ENCODE data around the gene EMSY. TPM values are rescaled to one million over a fixed set of nuclear protein-coding genes. Genes with fewer than 3 reads are reported as not detected.

EMSY gene
- total RNA-seq, 1 experiment from 2014 or later = 29.3 TPM

- Histone ChIP-seq H2BK20ac (ENCODE audit: low read depth, low read length, poor library complexity, severe bottlenecking) (no peak overlapping the region), H3K4me1 (ENCODE audit: insufficient read depth, low read length) (no peaks in the 10 kb centered on the region; the same call in 1 of the 2 replicates), H3K9me3 (ENCODE audit: control insufficient read depth, low read depth, low read length) (no peaks in the 10 kb centered on the region), H2AFZ (ENCODE audit: low read length) (no peak overlapping the region), H3K56ac (ENCODE audit: insufficient read length, low read depth, low read length) (no peak overlapping the region), H3K9ac (ENCODE audit: extremely low read depth, insufficient read length, low read length) (no peak overlapping the region), H2BK120ac (ENCODE audit: low read depth, low read length, poor library complexity, severe bottlenecking) (no peak overlapping the region), H3K4me2 (ENCODE audit: insufficient read depth, insufficient read length, low read length) (no peak overlapping the region), H2BK15ac (ENCODE audit: low read depth, low read length) (no peak overlapping the region), H2BK12ac (ENCODE audit: insufficient read length, low read depth, low read length) (no peak overlapping the region), H3K27ac (ENCODE audit: insufficient read length, low read depth, low read length) (no peak overlapping the region), H3K27me3 (ENCODE audit: insufficient read depth, low read length) (no peaks in the 10 kb centered on the region), H2AK5ac (ENCODE audit: insufficient read length, low read length) (no peak overlapping the region), H4K20me1 (ENCODE audit: control insufficient read depth, insufficient read depth, insufficient read length) (no peaks in the 10 kb centered on the region), H3K4ac (ENCODE audit: low read depth, low read length) (no peak overlapping the region), H4K5ac (ENCODE audit: insufficient read length, low read depth, low read length) (no peak overlapping the region), H3K23me2 (ENCODE audit: insufficient read length, low read depth, low read length, poor library complexity, severe bottlenecking) (no peaks in the 10 kb centered on the region), H3K79me1 (ENCODE audit: insufficient read depth, low read depth, low read length, poor library complexity, severe bottlenecking) (no peaks in the 10 kb centered on the region), H2BK5ac (ENCODE audit: insufficient read length, low read length) (no peak overlapping the region), H3K79me2 (ENCODE audit: insufficient read depth, low read length) (no peaks in the 10 kb centered on the region), H4K91ac (ENCODE audit: insufficient read length, low read depth, low read length) (no peak overlapping the region), H3K23ac (ENCODE audit: insufficient read length, low read depth, low read length) (no peak overlapping the region), H3K18ac (ENCODE audit: insufficient read length, low read depth, low read length) (no peak overlapping the region), H3K14ac (ENCODE audit: insufficient read depth, low read length) (no peak overlapping the region), H4K8ac (replicated peaks; ENCODE audit: insufficient read length, low read depth, low read length) (no peak overlapping the region), H3T11ph (ENCODE audit: low read length) (no peak overlapping the region)
- DNase-seq = no peak
- H3K36me3 Mint-ChIP-seq (ENCODE audit: insufficient read depth in 1 of 3, low read depth in 3 of 3) = peaks cover 25 to 26% (median 26%) of the 10 kb centered on the region in 3 experiments
- no peak for TF ChIP-seq CTCF (conservative IDR thresholded peaks at IDR 0.05)
- H3K27ac Mint-ChIP-seq = no peak overlapping the region
- no peaks in the 10 kb centered on the region for H3K27me3 Mint-ChIP-seq (ENCODE audit: low read depth)
- 0 out of 5 replicates have a peak, but pooled peaks cover 0 to 4% of the 10 kb centered on the region in 2 experiments for H3K9me3 Mint-ChIP-seq
- H3K4me3 Mint-ChIP-seq = no peak overlapping the region; a peak in 1 of 5 replicates
- WGBS (ENCODE audit: extremely low coverage, insufficient read length, low lambda C conversion rate) = no CpG with 5 or more reads among the region's 2 CpGs
- peaks cover 7% of the 10 kb centered on the region in 2 experiments for H3K4me1 Mint-ChIP-seq
Measured at GRCh38 chr11:76506833-76507232, 62.0 kb downstream of the EMSY start.

All from H9 (cell line).